Kidney (tissue), 14 donors: ENCODE data around the gene PPP1R18. TPM values are rescaled to one million over a fixed set of nuclear protein-coding genes. Genes with fewer than 3 reads are reported as not detected.

Experiments
- DNase-seq, 5 donors: peaks; one replicate each; pipeline ENCODE4 v3.0.0-alpha.2; 2013 to 2020
- FAIRE-seq: peaks from 2 replicates; lab custom pipeline; 2012; peaks lifted over from hg19 to GRCh38; lab: Jason Lieb, UNC
- H3K27ac ChIP-seq, 2 donors: one replicate each; pipeline ENCODE4 v1.7.0; 2013; ENCODE audit warnings: low read depth in 2 of 2, low read length in 2 of 2, inconsistent platforms in 1 of 2
- H3K27me3 ChIP-seq: one replicate; pipeline ENCODE4 v1.7.1; 2013; ENCODE audit warnings: low read length, inconsistent platforms; ENCODE audit not compliant: control insufficient read depth, insufficient read depth
- H3K36me3 ChIP-seq, 3 donors: one replicate each; pipeline versions ENCODE4 v1.7.0 to v1.7.1; 2013; ENCODE audit warnings: low read length in 3 of 3, control low read depth in 1 of 3, inconsistent platforms in 1 of 3; ENCODE audit not compliant: insufficient read depth in 3 of 3, control insufficient read depth in 2 of 3
- H3K4me1 ChIP-seq, 3 donors: one replicate each; pipeline versions ENCODE4 v1.7.0 to v1.7.1; 2013; ENCODE audit warnings: low read length in 3 of 3, inconsistent platforms in 1 of 3, low read depth in 1 of 3; ENCODE audit not compliant: control insufficient read depth in 2 of 3, insufficient read depth in 2 of 3
- H3K4me3 ChIP-seq, 3 donors: one replicate each; pipeline versions ENCODE4 v1.7.0 to v1.8.1; 2013; ENCODE audit warnings: low read length in 3 of 3, control low read depth in 1 of 3, inconsistent platforms in 1 of 3
- H3K9ac ChIP-seq, 3 donors: one replicate each; pipeline versions ENCODE4 v1.7.0 to v1.7.1; 2013; ENCODE audit warnings: low read length in 3 of 3, control low read depth in 1 of 3, inconsistent platforms in 1 of 3
- H3K9me3 ChIP-seq, 3 donors: one replicate each; pipeline versions ENCODE4 v1.7.0 to v1.7.1; 2013; ENCODE audit warnings: low read length in 3 of 3, control low read depth in 1 of 3, inconsistent platforms in 1 of 3; ENCODE audit not compliant: control insufficient read depth in 2 of 3, insufficient read depth in 1 of 3
- CTCF ChIP-seq: IDR thresholded peaks from 3 replicates; pipeline ENCODE4 v1.5.1; 2012; ENCODE audit warnings: mild to moderate bottlenecking, moderate library complexity, borderline replicate concordance; ENCODE audit not compliant: insufficient read depth; ENCODE audit errors: extremely low read depth
- intact Hi-C: fragments of 100-400 bp; cut with DNase I; formaldehyde crosslinking; loops from one replicate; pipeline ENCODE4 v1.11.1; 2022
- polyA plus RNA-seq: library from polyadenylated mRNA; stranded (reverse); fragments of 350-450 nt; fragmentation: Illumina TruSeq; extraction: RNeasy Lipid Tissue Mini Kit (QIAGEN cat#74804); gene quantifications from one replicate; pipeline ENCODE4 v1.2.3, GENCODE V29; 2014; ENCODE audit warnings: low read depth, low replicate concordance; ENCODE audit not compliant: insufficient read depth
- total RNA-seq: library from RNA; stranded (reverse); fragmentation: NEBNext Ultra II Directional; extraction: Animal tissue kit (Norgen Biotek cat#: 25700); gene quantifications from one replicate; pipeline ENCODE4 v1.2.1, GENCODE V29; 2021
- donor health status: control.
- donor health status: control.
- donor health status: control.
- donor health status: control.
- donor health status: control.
- donor health status: DM: yes; HTN: yes; CAD: no.
- donor health status: Normal renal cell carcinoma (clear cell type).

The PPP1R18 gene
- total and polyA plus RNA-seq, 2 donors from 2014 or later: 17.1 to 51.9 TPM

- no peak for DNase-seq
- Histone ChIP-seq H3K27ac (no peak overlapping the region), H3K4me1 (no peaks in the 10 kb centered on the region), H3K36me3 (peaks cover 3 to 12% (median 5%) of the 10 kb centered on the region in 3 donors), H3K4me3 (no peak overlapping the region), H3K27me3 (no peaks in the 10 kb centered on the region), H3K9ac (no peak overlapping the region), H3K9me3 (no peaks in the 10 kb centered on the region)
- TF ChIP-seq CTCF: no peak
- intact Hi-C loops: no loop called here
- FAIRE-seq: no peak
Measured at GRCh38 chr6:30635834-30636233, 50.6 kb downstream of the PPP1R18 start.

- Histone ChIP-seq H3K9ac (peak within 1 kb of the TSS; percentile 61 to 87 (median 85)), H3K27me3 (no peaks in the 10 kb centered on the region), H3K36me3 (peaks cover 14 to 19% (median 14%) of the 10 kb centered on the region in 3 donors), H3K4me3 (peak within 1 kb of the TSS; percentile 75 to 87 (median 85)), H3K9me3 (no peaks in the 10 kb centered on the region), H3K27ac (peak within 1 kb of the TSS; percentile 89 to 92), H3K4me1 (peaks cover 0 to 11% (median 4%) of the 10 kb centered on the region in 3 donors)
- intact Hi-C loops: no loop called here
- TF ChIP-seq CTCF: peak; percentile 50
- FAIRE-seq (no peak), DNase-seq (peak; percentile 88 to 96 (median 93))
Measured at GRCh38 chr6:30626484-30627366, 59.7 kb downstream of the PPP1R18 start, which contains the start of gene ATAT1. Gene ATAT1, plus strand, starts transcription at chr6:30626874.

Other genes starting within 250 kb of the PPP1R18 start
- 525 TPM for gene HLA-E, start 197.1 kb downstream of the PPP1R18 start, total RNA-seq
- 387 TPM for gene HLA-E, start 197.1 kb downstream of the PPP1R18 start, polyA plus RNA-seq
- 70.4 TPM for gene GNL1, start 130.2 kb downstream of the PPP1R18 start, total RNA-seq
- 64.9 TPM for gene GNL1, start 130.2 kb downstream of the PPP1R18 start, polyA plus RNA-seq
- 9.3 TPM for gene PRR3, start 129.3 kb downstream of the PPP1R18 start, total RNA-seq
- 7.9 TPM for gene PRR3, start 129.3 kb downstream of the PPP1R18 start, polyA plus RNA-seq
- gene ABCF1, start 115.2 kb downstream of the PPP1R18 start, total RNA-seq: 47.2 TPM
- 32.9 TPM for gene ABCF1, start 115.2 kb downstream of the PPP1R18 start, polyA plus RNA-seq
- 65.0 TPM for gene PPP1R10, start 69.4 kb downstream of the PPP1R18 start, total RNA-seq
- gene PPP1R10, start 69.4 kb downstream of the PPP1R18 start, polyA plus RNA-seq: 19.7 TPM
- 62.1 TPM for gene MRPS18B, start 68.8 kb downstream of the PPP1R18 start, total RNA-seq
- 135 TPM for gene MRPS18B, start 68.8 kb downstream of the PPP1R18 start, polyA plus RNA-seq
- 10.4 TPM for gene ATAT1, start 59.8 kb downstream of the PPP1R18 start, total RNA-seq
- 12.4 TPM for gene ATAT1, start 59.8 kb downstream of the PPP1R18 start, polyA plus RNA-seq
- 27.4 TPM for gene C6orf136, start 39.5 kb downstream of the PPP1R18 start, total RNA-seq
- gene C6orf136, start 39.5 kb downstream of the PPP1R18 start, polyA plus RNA-seq: 45.6 TPM
- gene DHX16, start 13.6 kb downstream of the PPP1R18 start, total RNA-seq: 30.5 TPM
- 26.7 TPM for gene DHX16, start 13.6 kb downstream of the PPP1R18 start, polyA plus RNA-seq
- gene NRM, start 4.3 kb upstream of the PPP1R18 start, total RNA-seq: 14.2 TPM
- gene NRM, start 4.3 kb upstream of the PPP1R18 start, polyA plus RNA-seq: 14.2 TPM
- gene MDC1, start 30.6 kb upstream of the PPP1R18 start, total RNA-seq: 47.9 TPM
- gene MDC1, start 30.6 kb upstream of the PPP1R18 start, polyA plus RNA-seq: 9.5 TPM
- 295 TPM for gene TUBB, start 33.7 kb upstream of the PPP1R18 start, total RNA-seq
- 197 TPM for gene TUBB, start 33.7 kb upstream of the PPP1R18 start, polyA plus RNA-seq
- 227 TPM for gene FLOT1, start 56.0 kb upstream of the PPP1R18 start, total RNA-seq
- 317 TPM for gene FLOT1, start 56.0 kb upstream of the PPP1R18 start, polyA plus RNA-seq
- gene IER3, start 57.9 kb upstream of the PPP1R18 start, total RNA-seq: 59.5 TPM
- 94.3 TPM for gene IER3, start 57.9 kb upstream of the PPP1R18 start, polyA plus RNA-seq
- gene DDR1, start 197.9 kb upstream of the PPP1R18 start, total RNA-seq: 362 TPM
- gene DDR1, start 197.9 kb upstream of the PPP1R18 start, polyA plus RNA-seq: 95.8 TPM
- gene GTF2H4, start 221.6 kb upstream of the PPP1R18 start, total RNA-seq: 39.3 TPM
- gene GTF2H4, start 221.6 kb upstream of the PPP1R18 start, polyA plus RNA-seq: 20.9 TPM
- 34.5 TPM for gene VARS2, start 227.6 kb upstream of the PPP1R18 start, total RNA-seq
- gene VARS2, start 227.6 kb upstream of the PPP1R18 start, polyA plus RNA-seq: 30.4 TPM
- gene SFTA2, start 245.5 kb upstream of the PPP1R18 start, total RNA-seq: 30.5 TPM
- gene SFTA2, start 245.5 kb upstream of the PPP1R18 start, polyA plus RNA-seq: 7.4 TPM